NB4 (cell line): ENCODE data around the gene FGD2.

Experiments
- DNase-seq: peaks from one replicate; pipeline ENCODE4 v3.0.0; 2010; ENCODE audit warnings: low read depth
- H3K4me3 ChIP-seq: one replicate; pipeline ENCODE4 v1.5.1; 2011; ENCODE audit warnings: mild to moderate bottlenecking, low read depth, low read length, moderate library complexity
- CTCF ChIP-seq: IDR thresholded peaks from one replicate; pipeline ENCODE4 v1.5.1; 2012; ENCODE audit warnings: low read depth, low read length
- MYC ChIP-seq: IDR thresholded peaks from 2 replicates; pipeline ENCODE4 v1.6.1; 2011; ENCODE audit warnings: low read depth, low read length
- POLR2A ChIP-seq: IDR thresholded peaks from 2 replicates; pipeline ENCODE4 v1.6.1; 2011; ENCODE audit warnings: mild to moderate bottlenecking; ENCODE audit not compliant: insufficient read length; ENCODE audit errors: extremely low read depth
- TF ChIP-seq, protein P1 (sequence below): IDR thresholded peaks from 2 replicates; pipeline ENCODE4 v1.6.1; 2011; ENCODE audit warnings: low read depth, low read length

FGD2 gene

DNA sequence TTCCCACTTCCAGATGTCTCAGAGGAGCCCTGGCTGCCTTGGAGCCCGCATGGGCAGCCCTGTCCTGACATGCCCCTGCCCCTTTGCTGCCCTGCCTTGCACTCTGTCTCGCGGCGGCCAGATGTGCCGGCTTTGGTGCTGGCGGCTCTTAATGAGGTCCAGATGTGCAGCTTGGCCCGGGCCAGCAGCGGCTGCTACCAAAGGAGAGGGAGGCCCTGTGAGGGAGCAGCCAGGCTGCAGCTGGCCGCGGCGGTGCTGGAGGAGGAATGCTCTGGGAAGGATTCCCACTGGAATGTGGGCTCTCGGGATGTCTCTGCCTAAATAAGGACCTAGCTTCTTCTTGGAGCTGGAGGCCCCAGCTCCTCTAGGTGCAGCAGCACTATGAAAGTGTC is 72.4 kb downstream of the FGD2 start:
- DNase-seq, result no peak
- TF ChIP-seq MYC, result no peak
- TF ChIP-seq POLR2A, result no peak
- TF ChIP-seq, protein P1, sequence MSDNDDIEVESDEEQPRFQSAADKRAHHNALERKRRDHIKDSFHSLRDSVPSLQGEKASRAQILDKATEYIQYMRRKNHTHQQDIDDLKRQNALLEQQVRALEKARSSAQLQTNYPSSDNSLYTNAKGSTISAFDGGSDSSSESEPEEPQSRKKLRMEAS, result no peak
- TF ChIP-seq CTCF, result no peak
- H3K4me3 ChIP-seq, result no peak overlapping the region
